GM21381 (cell line): ENCODE measurements around the gene TGM6.
A peak's percentile ranks its signal among the peaks of the same experiment; 100 is the strongest.

Experiments used
- ATAC-seq: cut with Tn5 transposase; IDR thresholded peaks from one replicate; pipeline ENCODE4 v1.9.1; 2021; ENCODE audit warnings: mild to moderate bottlenecking, moderate library complexity; ENCODE audit not compliant: unreplicated experiment

TGM6 gene

DNA sequence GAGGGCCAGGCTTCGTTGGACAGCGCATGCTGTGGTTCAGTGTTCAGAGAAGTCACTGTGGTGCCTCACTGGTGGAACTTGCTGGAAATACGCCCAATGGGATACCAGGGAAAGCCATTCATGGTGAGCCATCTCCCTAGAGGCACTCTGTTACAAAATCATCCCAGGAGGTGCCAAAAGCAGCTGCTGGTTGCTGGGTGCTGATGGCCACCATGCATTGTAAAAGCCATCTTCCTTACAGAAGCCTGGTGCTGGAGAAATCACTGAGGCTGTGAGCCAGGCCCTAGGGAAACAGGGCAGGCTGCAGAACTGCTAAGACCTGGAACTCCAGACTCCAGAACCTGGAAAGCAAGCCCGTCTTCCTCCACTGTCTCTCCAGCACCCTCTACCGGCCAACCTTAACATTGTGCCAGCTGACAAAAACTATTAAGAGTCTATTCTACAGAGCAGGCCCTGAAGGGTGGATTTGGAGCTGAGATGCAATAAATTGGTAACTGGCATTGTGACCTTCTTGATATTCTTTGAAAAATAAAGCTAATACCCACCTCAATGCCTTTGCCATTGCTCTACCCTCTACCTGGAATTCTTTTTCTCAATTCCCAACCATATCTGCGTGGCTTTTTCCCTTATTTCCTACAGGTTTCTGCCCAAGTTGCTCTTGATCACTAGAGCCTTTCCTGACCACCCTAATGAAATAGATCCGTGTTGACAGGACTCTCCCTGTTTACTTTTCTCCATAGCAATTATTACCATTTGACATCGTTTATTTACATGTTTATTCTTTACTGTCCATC, 71.4 kb downstream of the TGM6 start:
- ATAC-seq, result no peak

DNA sequence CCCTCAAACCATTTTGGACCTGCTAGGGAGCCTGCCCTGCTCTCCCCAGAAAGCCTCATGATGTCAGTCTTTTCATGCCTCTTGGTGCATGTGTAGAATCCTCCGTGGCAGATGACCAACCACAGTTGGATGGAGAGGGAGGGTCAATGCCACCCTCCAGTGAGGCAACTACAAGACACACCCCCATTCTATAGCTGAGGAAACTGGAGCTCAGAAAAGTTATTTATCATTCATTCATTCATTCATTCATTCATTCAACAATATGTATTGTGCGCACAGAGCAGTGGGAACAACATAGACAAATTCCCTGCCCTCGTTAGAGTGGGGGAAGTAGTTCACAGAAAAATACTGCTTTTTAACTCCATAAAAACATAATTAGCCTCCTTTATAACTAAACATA, 73.1 kb downstream of the TGM6 start:
- ATAC-seq, result no peak

DNA sequence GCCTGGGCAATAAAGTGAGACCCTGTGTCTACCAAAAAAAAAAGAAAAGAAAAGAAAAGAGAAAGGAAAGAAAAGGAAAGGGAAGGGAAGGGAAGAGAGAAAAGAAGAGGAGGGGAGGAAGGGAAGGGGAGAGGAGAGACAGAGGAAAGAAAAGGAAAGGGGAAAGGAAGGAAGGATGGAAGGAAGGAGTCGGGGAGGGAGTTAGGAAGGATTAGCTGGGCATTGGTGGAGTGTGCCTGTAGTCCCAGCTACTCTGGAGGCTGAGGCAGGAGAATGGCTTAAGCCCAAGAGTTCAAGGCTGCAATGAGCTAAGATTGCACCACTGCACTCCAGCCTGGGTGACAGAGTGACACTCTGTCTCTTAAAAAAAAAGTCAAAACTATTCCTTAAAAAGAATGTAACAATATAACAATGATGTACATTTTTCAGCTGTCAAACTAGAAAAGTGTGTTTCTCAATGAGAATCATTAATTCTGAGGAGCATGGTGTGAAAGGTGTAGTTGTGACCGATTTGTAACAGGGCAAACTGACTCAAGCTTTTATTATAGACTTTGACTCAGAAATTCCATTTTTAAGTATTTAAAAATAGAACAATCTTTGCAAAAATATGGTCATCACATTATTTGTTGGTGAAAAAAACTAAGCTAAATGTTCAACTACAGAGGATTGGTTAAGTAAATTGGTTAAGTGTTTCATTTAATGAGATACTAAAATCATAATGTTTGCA, 75.2 kb downstream of the TGM6 start:
- ATAC-seq, result no peak

DNA sequence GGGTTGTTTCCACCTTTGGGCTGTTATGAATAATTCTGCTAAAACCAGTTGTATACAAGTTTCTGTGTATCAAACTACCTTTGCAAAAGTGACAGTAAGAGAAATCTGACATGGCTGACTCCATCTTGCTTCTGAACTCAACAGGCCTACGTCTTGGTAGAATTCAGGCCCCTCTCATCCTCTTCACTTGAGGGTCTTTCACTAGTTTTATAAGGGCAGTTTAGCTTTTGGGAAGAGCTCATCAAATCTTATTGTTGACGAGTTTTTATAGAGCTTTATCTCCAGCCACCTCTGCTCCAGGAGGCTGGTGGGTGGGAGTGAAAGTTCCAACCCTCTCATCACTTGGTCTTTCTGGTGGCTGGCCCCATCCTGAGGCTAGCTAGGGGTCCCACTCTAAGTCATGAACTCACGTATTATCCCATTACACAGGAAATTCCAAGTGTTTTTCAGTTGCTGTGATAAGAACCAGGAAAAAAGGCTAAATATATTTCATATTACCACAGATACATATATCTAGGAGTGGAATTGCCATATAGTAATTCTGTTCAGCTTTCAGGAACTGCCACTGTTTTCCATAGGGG, 78.3 kb downstream of the TGM6 start:
- no peak for ATAC-seq

DNA sequence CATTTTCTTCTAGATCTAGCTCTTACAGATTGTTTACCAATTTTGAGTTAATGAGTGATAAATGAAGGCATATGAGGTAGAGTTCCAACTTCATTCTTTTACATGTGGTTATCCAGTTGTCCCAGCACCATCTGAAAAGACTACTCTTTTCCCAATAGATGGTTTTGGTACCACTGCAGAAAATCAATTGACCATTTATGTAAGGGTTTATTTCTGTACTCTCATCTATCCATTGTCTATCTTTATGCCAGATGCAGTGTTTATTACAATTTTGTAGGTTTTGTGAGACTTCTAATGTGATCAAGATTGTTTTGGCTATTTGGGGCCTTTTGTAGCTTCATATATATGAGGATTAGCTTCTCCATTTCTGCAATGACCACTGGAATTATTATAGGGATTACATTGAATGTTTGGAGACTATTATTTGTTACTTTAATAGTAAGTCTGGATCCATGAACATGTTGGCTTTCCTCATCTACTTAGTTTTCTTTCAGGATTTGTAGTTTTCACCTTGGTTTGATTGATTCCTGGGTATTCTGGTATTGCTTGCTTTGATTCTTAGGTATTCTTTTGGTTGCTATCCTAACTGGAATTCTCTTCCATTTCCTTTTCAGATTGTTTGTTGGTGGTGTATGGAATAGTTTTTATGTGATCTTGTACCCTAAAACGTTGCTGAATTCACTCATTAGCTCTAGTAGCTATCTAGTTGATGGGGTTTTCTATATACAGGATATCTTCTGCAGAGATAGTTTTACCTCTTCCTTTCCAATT, 79.5 kb downstream of the TGM6 start:
- no peak for ATAC-seq

DNA sequence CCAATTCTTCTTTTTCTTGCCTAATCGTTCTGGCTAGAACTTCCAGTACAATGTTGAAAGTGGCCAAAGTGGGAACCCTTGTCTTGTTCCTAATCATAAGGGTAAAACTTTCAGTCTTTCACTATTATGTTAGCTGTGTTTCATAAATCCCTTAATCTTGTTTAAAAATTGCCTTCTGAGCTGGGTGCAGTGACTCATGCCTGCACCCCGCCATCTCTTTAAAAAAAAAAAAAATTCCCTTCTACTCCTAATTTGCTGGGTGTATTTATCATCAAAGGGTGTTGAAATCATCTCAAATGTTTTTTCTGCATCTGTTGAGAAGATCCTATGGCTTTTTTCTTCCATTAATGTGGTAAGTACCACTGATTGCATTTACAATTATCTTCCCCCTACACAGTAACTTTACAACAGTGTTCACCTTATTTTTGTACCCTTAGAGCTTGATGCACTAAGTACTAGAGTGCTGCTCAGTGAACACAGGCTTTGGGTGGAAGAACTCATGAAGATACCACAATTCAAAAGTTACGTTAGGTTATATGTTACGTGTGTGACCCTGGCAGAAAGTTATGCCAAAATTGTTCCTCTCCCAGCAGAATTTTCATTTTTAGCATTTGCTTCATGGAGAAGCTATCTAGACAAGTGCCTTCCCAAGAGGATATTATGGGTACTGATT, 80.2 kb downstream of the TGM6 start:
- no peak for ATAC-seq

DNA sequence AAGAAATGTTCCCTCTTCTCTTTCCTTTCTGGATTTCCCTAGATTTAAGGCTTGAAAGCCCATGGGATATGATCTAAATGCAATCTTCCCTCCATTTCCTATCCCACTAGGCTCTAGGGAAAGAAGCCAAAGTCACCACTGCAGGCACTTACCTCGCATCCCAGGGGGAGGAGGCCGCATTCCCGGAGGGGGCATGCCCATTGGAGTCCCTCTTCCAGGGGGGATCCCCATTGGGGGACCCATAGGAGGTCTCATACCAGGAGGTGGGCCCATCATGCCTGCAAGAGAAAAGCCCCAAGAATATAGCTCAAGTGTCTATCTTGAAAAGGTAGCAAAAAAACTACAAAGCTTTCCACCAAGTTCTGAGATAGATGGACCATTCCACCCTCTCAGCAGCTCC, 81.8 kb downstream of the TGM6 start:
- no peak for ATAC-seq

DNA sequence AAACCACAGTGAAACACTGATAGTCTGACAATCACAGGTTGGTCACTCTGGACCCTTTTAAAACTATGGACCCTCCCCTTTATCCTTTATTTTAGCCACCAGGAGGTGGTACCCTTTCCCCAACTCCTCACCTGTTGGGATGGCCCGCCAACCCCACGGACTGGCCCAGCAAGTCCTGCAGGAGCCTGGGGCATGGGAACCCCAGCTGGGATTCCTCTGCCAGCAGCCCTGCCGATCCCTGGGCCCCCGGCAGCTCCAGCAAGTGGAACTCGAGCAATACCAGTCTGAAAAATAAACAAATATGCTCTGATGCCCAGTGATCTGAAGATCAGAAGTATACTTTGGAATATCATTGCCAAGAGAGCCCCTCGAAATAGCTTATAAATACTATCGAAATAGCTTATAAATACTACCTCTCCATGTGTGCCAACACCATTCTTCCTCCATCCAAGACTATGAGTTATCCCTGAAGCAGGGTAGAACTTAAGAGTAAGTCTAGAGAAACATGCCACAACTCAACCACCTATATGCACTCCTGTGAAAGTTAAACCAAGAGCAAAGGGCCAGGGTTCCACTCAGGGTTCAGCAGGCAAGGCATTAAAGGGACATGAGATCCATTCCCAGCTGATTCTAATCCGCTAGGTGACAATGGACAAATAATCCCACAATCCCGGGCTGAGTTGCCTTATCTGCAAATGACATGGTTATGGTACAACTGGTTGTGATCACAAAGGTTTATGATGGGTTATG, 83.1 kb downstream of the TGM6 start:
- no peak for ATAC-seq

DNA sequence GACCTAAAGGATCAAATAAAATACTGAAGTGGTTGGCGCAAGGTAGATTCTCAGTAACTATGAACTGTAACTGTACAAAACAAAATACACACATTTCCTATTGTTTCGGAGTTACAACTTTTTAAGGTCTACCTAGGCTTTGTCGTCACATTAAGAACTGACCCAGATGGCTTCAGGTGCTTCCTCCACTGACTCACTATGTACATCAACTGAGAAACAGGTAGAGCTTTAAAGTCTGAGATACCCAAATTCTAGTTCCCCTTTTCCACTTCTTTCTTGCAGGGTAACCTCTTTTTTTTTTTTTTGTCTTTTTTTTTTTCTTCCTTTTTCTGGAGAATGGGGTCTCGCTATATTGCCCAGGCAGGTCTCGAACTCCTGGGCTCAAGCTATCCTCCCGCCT, 84.4 kb downstream of the TGM6 start:
- ATAC-seq, result no peak

DNA sequence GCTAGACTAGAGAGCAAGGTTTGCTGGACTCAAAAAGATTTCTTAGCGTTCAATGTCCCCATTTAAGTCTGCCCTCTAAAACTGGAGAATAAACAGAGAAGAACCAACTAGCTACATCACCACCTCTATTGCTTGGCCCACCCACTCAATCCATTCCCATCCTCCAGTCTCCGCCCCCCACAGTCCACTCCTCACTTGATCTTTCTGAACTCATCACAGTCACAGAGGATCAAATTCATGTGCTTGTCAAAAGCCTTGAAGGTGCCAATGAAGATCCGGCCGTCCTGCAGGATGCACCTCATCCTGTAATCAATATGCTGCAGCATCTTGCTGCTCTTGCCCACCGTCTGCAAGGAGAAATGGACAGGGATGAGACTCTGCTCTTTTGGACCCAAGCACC, 86.7 kb downstream of the TGM6 start:
- no peak for ATAC-seq

DNA sequence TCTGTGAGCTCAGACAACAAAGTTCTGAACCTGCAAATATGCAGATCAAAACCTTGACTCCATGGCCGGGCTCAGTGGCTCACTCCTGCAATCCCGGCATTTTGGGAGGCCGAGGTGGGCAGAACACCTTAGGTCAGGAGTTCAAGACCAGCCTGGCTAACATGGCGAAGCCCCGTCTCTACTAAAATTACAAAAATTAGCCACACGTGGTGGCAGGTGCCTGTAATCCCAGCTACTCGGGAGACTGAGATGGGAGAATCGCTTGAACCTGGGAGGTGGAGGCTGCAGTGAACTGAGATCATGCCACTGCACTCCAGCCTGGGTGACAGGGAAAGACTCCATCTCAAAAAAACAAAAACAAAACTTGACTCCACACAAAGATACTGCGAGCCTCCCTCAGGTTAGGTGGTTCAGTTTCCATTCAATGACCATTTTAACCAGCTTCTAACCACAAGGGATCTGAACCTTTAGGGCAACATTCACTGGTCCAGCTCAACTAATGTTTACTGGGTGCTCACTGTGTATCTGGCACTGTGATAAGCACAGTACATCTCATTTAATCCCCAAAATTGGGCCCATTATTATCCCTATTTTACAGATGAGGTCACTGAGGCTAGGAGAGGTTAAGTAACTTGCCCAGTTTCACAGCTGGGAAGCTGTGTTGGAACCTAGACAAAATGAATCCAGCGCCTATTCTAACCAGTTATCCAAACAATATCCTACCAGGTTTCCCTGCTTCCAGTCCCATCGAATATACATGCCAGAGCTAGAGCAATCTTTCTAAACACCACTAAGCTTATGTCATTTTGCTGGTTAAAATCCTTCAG, 88.1 kb downstream of the TGM6 start:
- ATAC-seq, result no peak

DNA sequence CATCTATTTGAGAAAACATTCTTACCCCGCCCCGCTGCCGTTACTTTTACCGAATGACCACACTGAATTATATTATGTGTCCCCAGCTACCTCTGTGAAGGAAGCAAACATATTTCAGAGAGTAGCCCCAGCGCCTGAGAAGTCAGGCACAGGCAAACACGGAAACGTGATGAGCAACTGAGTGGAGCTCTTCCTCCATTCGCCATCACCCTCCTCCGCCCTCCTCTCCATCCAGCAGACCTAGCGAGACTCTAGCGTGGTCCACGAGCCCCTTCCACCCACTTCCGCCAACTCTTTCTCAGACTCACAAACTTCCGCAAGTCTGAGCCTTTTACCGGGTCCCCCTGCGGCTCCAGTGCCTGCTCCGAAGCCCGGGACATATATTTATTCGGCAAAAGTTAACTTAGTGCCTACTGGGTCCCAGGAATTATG, 89.3 kb downstream of the TGM6 start:
- peak; percentile 36 for ATAC-seq

DNA sequence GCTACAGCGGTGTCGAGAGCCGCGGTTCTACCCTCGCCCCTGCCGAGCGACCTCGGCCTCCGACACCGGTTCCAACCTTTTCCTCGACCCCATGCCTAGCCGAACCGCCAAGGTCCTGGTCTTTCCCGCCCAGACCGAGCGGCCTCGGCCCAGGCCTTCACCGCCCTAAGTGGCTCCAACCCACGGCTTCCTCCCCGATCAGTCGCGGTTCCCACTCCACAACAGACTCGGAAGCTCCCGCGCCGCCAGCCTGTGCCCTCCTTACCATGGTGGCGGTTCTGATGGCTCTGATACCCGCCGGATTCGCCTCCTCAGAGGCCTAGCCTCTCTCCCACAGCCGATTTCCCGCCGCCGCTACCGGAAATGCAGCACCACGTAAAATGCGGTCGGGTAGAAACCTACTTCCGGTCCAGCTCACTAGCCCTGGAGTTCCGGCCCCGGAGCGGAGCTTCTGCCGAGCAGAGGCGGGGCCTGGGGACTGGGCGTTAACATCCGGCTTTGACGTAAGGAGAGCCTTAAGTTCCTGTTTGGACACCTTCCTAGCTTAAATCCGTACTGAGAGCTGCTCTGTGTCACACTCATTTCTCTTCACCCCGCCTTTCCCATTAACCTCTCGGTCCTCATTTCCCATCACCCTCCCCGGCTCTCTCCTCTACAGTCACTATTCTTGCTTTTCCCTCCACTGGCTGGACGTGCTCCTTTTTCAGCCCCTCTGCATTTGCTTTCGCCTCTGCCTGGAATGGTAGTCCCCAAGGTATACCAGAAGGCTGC, 89.9 kb downstream of the TGM6 start, which contains the start of gene SNRPB:
Gene SNRPB, minus strand, starts transcription at position 367 of the 771 bp plus-strand sequence. Its CDS starts 99 bp downstream, at position 268.
- peak; percentile 96 for ATAC-seq

DNA sequence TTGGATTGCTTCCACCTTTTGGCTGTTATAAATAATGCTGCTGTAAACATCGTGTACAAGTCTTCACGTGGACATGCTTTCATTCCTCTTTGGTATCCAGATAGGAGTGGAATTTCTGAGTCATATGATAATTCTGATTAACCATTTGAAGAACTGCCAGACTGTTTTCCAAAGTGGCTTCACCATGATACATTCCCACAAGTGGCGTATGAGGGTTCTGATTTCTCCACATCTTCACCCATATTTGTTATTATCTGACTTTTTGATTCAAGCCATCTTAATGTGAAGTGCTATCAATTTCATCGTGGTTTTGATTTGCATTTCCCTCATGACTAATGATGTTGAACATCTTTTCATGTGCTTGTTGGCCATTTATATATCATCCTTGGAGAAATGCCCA, 92.8 kb downstream of the TGM6 start:
- no peak for ATAC-seq

DNA sequence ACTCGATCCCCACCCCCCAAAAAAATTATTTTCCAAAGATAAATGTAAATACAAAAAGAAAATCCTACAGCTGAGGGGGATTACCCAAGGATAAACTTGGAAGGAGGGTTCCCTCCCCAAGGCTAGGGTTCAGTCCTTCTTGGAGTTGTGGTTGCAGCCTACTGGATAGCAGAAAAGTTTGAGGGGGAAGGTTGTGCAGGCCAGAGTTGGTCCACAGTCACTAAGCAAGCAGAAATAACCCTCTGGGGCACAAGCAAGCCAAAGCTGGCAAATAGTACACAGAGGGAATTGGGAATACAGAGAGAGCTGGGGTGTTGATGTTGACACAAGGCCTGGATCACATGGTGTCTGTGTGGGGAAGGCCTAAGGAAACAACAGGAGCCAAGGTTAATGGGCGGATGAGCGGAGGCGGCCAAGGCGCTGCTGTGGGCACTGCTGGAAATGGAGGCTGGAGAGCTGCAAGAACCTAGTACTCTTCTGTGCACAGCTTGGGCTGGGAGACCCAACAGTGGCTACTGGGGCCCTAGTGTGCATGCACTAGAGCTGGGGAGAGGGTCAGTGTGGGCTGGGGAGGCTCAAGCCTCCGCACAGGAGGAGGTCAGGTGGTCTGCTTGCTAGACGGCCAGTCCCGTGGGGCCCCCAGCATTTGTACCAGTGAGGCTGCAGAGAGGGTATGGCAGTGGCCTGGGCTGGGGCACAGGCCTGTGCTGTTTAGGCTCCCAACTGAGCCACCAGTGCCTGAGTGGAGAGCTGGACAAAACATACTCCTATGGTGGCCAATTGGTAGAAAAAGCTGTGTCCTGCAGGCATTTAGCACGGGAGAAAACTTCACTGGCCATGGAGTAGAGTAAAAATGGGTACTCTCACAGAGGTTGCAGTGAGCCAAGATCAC, 95.4 kb downstream of the TGM6 start:
- ATAC-seq, result no peak

DNA sequence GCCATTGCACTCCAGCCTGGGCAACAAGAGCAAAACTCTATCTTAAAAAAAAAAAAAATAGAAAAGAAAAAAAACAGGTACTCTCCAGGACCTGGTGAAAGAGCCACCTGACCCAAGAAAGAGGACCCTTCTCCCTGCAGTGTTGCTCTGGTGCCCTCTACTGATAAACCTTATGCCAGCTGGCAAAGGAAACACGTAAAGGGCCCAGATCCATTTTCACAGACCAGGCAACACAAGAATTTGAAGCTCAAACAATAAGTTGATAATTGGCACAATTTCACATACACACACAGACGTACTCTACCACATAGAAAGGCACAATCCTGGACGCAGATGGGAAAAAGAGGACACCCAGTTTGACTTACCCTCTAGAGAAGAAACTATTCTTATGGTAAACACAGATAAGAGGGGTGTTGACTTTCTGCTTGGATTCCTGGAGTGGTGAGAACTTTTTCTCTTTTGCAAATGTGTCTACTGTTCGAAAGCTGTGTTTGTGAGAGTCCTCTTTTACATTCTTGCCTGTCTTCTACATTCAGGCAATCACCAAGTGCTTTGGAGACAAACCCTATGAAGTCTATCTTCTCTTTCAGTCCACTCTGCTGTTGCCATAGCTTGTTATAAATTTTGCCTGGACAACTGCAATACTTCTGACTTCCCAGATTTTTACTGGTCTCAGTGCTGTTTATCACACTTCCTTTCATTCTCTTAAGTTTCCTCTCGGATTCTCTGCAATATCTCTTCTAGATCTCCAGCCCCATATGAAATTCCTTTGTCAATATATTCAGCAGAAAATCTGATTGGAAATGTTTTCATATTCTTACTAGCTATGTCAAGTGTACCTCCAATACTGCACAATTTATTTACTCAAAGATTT, 96.3 kb downstream of the TGM6 start:
- ATAC-seq, result no peak
